ENCODE data around the gene DBH. TPM values are rescaled to one million over a fixed set of nuclear protein-coding genes. Genes with fewer than 3 reads are reported as not detected.

DBH gene
- total RNA-seq, 2 experiments from 2014 or later = not detected

DNA sequence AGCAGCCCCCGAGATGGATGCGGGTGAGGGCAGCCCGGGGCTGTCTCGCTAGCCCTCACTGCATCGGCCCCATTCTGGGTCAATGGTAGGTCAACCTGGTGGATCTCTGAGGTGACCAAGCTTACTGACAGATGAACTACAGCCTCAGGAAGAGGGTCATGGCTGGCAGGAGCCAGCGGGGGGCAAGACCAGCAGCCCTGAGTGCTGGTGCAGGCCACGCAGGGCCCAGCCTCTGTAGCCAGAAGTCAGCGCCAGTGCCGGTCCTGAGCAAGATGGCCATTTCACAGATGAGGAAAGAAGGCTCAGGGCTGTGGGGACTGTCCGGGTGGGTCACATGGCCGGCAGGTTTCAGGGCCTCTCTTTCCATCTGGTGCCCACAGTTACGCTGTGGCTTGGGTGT is 5.1 kb upstream of the DBH start:
- TF ChIP-seq, protein P1, sequence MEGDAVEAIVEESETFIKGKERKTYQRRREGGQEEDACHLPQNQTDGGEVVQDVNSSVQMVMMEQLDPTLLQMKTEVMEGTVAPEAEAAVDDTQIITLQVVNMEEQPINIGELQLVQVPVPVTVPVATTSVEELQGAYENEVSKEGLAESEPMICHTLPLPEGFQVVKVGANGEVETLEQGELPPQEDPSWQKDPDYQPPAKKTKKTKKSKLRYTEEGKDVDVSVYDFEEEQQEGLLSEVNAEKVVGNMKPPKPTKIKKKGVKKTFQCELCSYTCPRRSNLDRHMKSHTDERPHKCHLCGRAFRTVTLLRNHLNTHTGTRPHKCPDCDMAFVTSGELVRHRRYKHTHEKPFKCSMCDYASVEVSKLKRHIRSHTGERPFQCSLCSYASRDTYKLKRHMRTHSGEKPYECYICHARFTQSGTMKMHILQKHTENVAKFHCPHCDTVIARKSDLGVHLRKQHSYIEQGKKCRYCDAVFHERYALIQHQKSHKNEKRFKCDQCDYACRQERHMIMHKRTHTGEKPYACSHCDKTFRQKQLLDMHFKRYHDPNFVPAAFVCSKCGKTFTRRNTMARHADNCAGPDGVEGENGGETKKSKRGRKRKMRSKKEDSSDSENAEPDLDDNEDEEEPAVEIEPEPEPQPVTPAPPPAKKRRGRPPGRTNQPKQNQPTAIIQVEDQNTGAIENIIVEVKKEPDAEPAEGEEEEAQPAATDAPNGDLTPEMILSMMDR (conservative IDR thresholded peaks at IDR 0.05; ENCODE audit: low read length) = no peak
- TF ChIP-seq EZH2phosphoT487 (IDR thresholded peaks at IDR 0.05; ENCODE audit: borderline replicate concordance, low read depth, low read length) = no peak
- DNase-seq (ENCODE audit: low spot score) = no peak
- intact Hi-C loops (cut with micrococcal nuclease; ENCODE audit: unreplicated experiment) = no loop called here
- CTCF ChIA-PET (ENCODE audit: unreplicated experiment) = no interaction called here
- Histone ChIP-seq H3K36me3 (ENCODE audit: insufficient read depth, low read length) (no peaks in the 10 kb centered on the region), H3K4me2 (ENCODE audit: low read length) (no peak overlapping the region), H3K27ac (ENCODE audit: low read depth, low read length, poor library complexity, severe bottlenecking) (no peak overlapping the region), H3K9me3 (ENCODE audit: low read length) (no peaks in the 10 kb centered on the region), H3K9me2 (ENCODE audit: insufficient read depth, low read length) (no peaks in the 10 kb centered on the region), H3K4me1 (ENCODE audit: insufficient read depth, low read length, poor library complexity, severe bottlenecking) (no peaks in the 10 kb centered on the region), H2AFZ (ENCODE audit: low read length) (no peak overlapping the region), H3K79me2 (ENCODE audit: insufficient read depth, low read depth, low read length) (no peaks in the 10 kb centered on the region), H4K20me1 (ENCODE audit: insufficient read depth, low read length) (no peaks in the 10 kb centered on the region), H3K4me3 (ENCODE audit: low read depth, low read length, poor library complexity, severe bottlenecking) (no peak overlapping the region)
- POLR2A ChIA-PET = no interaction called here
- BruUV-seq (replicated peaks) = no TSS peak

DNA sequence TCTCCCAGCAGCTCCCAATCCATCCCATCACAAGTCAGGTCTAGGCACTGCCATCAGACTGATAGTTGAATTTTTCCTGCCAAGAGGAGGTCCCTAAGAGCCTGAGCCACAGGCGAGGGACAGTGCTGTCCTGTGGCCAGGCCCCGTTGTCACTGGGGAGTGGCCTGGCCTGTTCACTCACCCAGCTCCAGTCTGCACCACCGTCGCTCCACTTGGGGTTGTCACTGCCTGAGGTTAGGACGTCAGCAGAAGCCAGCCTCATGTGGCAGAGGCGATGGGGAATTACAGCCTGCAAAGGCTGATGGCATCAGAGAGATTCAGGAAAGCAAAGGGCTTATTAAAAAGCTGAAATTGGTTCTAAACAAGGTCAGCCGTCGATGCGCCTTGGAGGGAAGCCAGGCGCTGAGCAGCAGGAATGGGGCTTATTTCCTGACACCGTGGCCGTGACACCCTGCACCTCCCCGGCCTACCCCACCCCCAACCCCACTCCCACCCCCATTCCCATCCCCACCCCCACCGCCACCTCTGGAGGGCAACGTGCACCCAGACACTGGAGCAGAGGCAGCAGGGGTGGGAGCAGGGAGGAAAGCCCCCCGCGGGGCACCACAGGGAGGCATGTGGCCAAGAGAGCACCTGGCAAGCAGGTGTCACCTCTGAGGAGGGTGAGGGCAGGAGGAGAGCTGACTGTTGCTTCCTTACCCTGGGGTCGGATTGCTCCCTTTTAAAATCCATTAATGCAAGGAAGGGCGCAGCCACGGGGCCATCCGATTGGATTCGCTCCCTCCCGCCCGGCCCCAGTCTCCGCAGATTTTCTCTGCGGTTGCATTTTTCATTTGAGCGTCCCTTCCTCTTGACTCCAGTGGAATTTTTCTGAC is 3.1 kb upstream of the DBH start:
- intact Hi-C loops (cut with micrococcal nuclease; ENCODE audit: unreplicated experiment) = no loop called here
- Histone ChIP-seq H3K36me3 (ENCODE audit: insufficient read depth, low read length) (no peaks in the 10 kb centered on the region), H2AFZ (ENCODE audit: low read length) (no peak overlapping the region), H3K9me3 (ENCODE audit: low read length) (no peaks in the 10 kb centered on the region), H3K27ac (ENCODE audit: low read depth, low read length, poor library complexity, severe bottlenecking) (no peak overlapping the region), H3K4me2 (ENCODE audit: low read length) (no peak overlapping the region), H3K79me2 (ENCODE audit: insufficient read depth, low read depth, low read length) (no peaks in the 10 kb centered on the region), H3K9me2 (ENCODE audit: insufficient read depth, low read length) (no peaks in the 10 kb centered on the region), H3K4me3 (ENCODE audit: low read depth, low read length, poor library complexity, severe bottlenecking) (no peak overlapping the region), H3K4me1 (ENCODE audit: insufficient read depth, low read length, poor library complexity, severe bottlenecking) (no peaks in the 10 kb centered on the region), H4K20me1 (ENCODE audit: insufficient read depth, low read length) (no peaks in the 10 kb centered on the region)
- ChIA-PET CTCF (ENCODE audit: unreplicated experiment) (no interaction called here), POLR2A (no interaction called here)
- BruUV-seq (replicated peaks) = no TSS peak
- TF ChIP-seq, protein P1 (conservative IDR thresholded peaks at IDR 0.05; ENCODE audit: low read length) = no peak
- no peak for TF ChIP-seq EZH2phosphoT487 (IDR thresholded peaks at IDR 0.05; ENCODE audit: borderline replicate concordance, low read depth, low read length)
- DNase-seq (ENCODE audit: low spot score) = no peak

DNA sequence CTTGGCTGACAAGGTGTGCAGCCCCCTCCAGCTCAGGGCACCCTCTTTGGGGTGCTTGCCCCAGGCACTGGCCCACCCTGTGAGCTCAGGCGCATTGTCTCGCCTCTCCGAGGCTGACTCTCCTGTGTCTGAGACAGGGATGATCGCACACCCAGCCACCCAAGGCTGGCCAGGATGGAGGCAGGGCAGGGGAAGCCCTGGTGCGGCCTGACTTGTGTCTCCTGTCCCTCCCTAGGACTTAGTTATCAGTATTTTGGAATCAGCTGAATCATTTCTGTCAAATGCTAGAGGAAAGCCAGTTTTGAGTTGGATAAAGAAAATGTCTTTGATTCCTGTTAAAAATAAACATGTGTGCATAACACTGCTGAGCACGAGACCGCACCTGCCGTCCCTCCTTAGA is 2.5 kb upstream of the DBH start:
- Histone ChIP-seq H3K79me2 (ENCODE audit: insufficient read depth, low read depth, low read length) (no peaks in the 10 kb centered on the region), H3K36me3 (ENCODE audit: insufficient read depth, low read length) (no peaks in the 10 kb centered on the region), H3K9me2 (ENCODE audit: insufficient read depth, low read length) (no peaks in the 10 kb centered on the region), H3K9me3 (ENCODE audit: low read length) (no peaks in the 10 kb centered on the region), H3K4me1 (ENCODE audit: insufficient read depth, low read length, poor library complexity, severe bottlenecking) (no peaks in the 10 kb centered on the region), H3K4me2 (ENCODE audit: low read length) (no peak overlapping the region), H3K27ac (ENCODE audit: low read depth, low read length, poor library complexity, severe bottlenecking) (no peak overlapping the region), H4K20me1 (ENCODE audit: insufficient read depth, low read length) (no peaks in the 10 kb centered on the region), H2AFZ (ENCODE audit: low read length) (no peak overlapping the region), H3K4me3 (ENCODE audit: low read depth, low read length, poor library complexity, severe bottlenecking) (no peak overlapping the region)
- POLR2A ChIA-PET = no interaction called here
- CTCF ChIA-PET (ENCODE audit: unreplicated experiment) = no interaction called here
- DNase-seq (ENCODE audit: low spot score) = no peak
- intact Hi-C loops (cut with micrococcal nuclease; ENCODE audit: unreplicated experiment) = no loop called here
- BruUV-seq (replicated peaks) = no TSS peak
- TF ChIP-seq, protein P1 (conservative IDR thresholded peaks at IDR 0.05; ENCODE audit: low read length) = no peak
- no peak for TF ChIP-seq EZH2phosphoT487 (IDR thresholded peaks at IDR 0.05; ENCODE audit: borderline replicate concordance, low read depth, low read length)
